Subcutaneous adipose tissue (tissue), 4 donors: ENCODE data around the gene PHF12. TPM values are rescaled to one million over a fixed set of nuclear protein-coding genes. Genes with fewer than 3 reads are reported as not detected.

Experiments
- total RNA-seq, 4 donors: library from RNA; depleted of rRNA; stranded (reverse); fragments of >200 nt; gene quantifications; one replicate each; pipeline ENCODE4 v1.1.0, GENCODE V29; 2016
- TF ChIP-seq, protein P1 (sequence below): fragments of 450-650 bp; IDR thresholded peaks from one replicate; pipeline ENCODE4 v1.5.1; 2016; ENCODE audit warnings: low read depth, mild to moderate bottlenecking, control low read depth, antibody characterized with exemption, moderate library complexity

Gene PHF12
- total RNA-seq, 4 donors from 2014 or later = 22.0 to 38.1 (median 25.2) TPM

GRCh38 chr17:28878158-28878910 lies 73.0 kb downstream of the PHF12 start:
- TF ChIP-seq, protein P1, sequence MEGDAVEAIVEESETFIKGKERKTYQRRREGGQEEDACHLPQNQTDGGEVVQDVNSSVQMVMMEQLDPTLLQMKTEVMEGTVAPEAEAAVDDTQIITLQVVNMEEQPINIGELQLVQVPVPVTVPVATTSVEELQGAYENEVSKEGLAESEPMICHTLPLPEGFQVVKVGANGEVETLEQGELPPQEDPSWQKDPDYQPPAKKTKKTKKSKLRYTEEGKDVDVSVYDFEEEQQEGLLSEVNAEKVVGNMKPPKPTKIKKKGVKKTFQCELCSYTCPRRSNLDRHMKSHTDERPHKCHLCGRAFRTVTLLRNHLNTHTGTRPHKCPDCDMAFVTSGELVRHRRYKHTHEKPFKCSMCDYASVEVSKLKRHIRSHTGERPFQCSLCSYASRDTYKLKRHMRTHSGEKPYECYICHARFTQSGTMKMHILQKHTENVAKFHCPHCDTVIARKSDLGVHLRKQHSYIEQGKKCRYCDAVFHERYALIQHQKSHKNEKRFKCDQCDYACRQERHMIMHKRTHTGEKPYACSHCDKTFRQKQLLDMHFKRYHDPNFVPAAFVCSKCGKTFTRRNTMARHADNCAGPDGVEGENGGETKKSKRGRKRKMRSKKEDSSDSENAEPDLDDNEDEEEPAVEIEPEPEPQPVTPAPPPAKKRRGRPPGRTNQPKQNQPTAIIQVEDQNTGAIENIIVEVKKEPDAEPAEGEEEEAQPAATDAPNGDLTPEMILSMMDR = no peak

GRCh38 chr17:28875848-28876550 lies 75.3 kb downstream of the PHF12 start:
- TF ChIP-seq, protein P1 = no peak

- TF ChIP-seq, protein P1 = no peak
Measured at GRCh38 chr17:28874750-28875149, 76.6 kb downstream of the PHF12 start.

GRCh38 chr17:28873839-28874238 lies 77.5 kb downstream of the PHF12 start:
- TF ChIP-seq, protein P1 = no peak

GRCh38 chr17:28871056-28871579 lies 80.2 kb downstream of the PHF12 start:
- TF ChIP-seq, protein P1 = no peak

DNA sequence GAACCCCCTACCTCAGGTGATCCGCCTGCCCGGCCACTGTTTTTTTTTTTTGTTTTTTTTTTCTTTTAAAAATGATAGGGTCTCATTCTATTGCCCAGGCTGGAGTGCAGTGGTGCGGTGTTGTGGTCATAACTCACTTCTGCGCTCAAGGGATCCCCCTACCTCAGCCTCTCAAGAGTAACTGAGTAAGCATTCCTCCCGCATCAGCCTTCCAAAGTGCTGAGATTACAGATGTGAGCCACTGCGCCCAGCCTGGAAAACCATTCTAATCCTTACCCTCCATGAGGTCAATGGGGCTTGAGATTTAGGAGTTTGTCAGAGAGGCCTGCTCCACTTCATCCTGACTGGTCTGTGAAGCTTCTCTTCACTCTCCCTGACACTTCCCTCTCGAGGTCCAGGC lies 84.0 kb downstream of the PHF12 start:
- TF ChIP-seq, protein P1 = no peak
